ENCODE results near the gene PLPP3. TPM values are rescaled to one million over a fixed set of nuclear protein-coding genes. Genes with fewer than 3 reads are reported as not detected.

PLPP3 gene
- total and polyA plus RNA-seq, 3 donors from 2014 or later: 41.5 to 103 (median 82.0) TPM

DNA sequence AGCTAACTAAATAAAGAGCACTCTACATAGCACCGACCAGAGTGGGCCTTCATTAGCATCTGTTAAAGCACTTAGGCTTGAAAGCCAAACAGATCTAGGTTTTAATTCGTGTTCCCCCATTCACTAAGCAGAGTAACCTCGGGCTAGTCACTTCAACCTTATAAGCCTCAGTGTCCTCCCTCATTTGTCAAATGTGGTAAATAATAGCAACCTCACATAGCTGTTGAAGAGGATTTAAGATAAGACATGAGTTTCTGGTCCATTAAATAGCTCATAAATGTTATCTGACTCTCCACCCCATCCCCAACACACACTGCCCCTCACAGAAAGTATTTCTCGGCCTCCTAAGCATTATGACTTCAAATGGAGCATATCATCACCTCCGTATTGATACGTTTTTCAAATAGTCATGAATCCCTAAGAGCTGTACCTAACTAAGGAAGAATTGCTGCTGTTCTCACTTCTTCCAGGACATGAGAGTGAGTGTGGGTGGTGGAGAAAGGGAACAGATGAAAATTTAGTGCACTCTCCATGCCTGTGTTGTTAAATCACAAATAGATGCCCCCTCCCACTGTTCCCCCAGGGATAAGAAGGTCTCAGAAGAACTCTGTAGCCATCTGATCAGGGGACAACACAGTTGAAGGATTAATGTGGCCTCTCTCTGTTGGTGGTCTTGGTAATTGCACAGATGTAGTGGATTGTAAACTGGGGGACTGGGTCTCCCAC, 47.6 kb downstream of the PLPP3 start:
- Histone ChIP-seq H3K27me3 (no peaks in the 10 kb centered on the region), H3K9me3 (no peaks in the 10 kb centered on the region), H3K36me3 (ENCODE audit: low read depth, missing control alignments) (no peaks in the 10 kb centered on the region), H3K27ac (no peak overlapping the region), H3K4me3 (no peak overlapping the region), H3K4me1 (peaks cover 10% of the 10 kb centered on the region)
- intact Hi-C loops (cut with DNase I; ENCODE audit: low total_unique reads): no loop called here
- TF ChIP-seq, protein P1, sequence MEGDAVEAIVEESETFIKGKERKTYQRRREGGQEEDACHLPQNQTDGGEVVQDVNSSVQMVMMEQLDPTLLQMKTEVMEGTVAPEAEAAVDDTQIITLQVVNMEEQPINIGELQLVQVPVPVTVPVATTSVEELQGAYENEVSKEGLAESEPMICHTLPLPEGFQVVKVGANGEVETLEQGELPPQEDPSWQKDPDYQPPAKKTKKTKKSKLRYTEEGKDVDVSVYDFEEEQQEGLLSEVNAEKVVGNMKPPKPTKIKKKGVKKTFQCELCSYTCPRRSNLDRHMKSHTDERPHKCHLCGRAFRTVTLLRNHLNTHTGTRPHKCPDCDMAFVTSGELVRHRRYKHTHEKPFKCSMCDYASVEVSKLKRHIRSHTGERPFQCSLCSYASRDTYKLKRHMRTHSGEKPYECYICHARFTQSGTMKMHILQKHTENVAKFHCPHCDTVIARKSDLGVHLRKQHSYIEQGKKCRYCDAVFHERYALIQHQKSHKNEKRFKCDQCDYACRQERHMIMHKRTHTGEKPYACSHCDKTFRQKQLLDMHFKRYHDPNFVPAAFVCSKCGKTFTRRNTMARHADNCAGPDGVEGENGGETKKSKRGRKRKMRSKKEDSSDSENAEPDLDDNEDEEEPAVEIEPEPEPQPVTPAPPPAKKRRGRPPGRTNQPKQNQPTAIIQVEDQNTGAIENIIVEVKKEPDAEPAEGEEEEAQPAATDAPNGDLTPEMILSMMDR (IDR thresholded peaks at IDR 0.05): no peak
- TF ChIP-seq POLR2A (IDR thresholded peaks at IDR 0.05): no peak
- DNase-seq: no peak
- 61 to 68% methylated on average over 6 of the region's 6 CpGs for WGBS, 2 donors

DNA sequence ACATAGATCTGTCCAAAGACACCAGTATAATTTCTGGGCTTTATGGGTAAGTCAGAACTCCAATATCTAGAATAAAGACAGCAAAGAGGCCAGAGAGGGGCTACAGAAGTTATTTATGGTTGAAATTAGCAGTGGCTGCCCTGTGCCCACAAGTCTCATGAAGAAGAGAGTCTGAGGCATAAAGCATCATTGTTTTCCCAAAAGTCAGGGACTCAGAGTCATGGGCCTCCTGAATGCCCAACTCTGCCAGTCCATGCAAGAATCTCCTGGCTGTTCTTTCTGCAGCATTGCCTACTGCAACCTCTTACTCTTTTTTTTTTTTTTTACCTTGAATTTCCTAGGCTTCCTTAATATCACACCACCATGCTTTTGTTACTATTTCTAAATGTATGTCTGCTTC, 49.6 kb downstream of the PLPP3 start:
- TF ChIP-seq POLR2A (IDR thresholded peaks at IDR 0.05): no peak
- TF ChIP-seq, protein P1 (IDR thresholded peaks at IDR 0.05): no peak
- H3K36me3 ChIP-seq (ENCODE audit: low read depth, missing control alignments): no peaks in the 10 kb centered on the region
- intact Hi-C loops (cut with DNase I; ENCODE audit: low total_unique reads): no loop called here
- no peaks in the 10 kb centered on the region for H3K9me3 ChIP-seq
- DNase-seq: no peak
- no peak overlapping the region for H3K27ac ChIP-seq
- H3K27me3 ChIP-seq: no peaks in the 10 kb centered on the region
- peaks cover 10% of the 10 kb centered on the region for H3K4me1 ChIP-seq
- no peak overlapping the region for H3K4me3 ChIP-seq

DNA sequence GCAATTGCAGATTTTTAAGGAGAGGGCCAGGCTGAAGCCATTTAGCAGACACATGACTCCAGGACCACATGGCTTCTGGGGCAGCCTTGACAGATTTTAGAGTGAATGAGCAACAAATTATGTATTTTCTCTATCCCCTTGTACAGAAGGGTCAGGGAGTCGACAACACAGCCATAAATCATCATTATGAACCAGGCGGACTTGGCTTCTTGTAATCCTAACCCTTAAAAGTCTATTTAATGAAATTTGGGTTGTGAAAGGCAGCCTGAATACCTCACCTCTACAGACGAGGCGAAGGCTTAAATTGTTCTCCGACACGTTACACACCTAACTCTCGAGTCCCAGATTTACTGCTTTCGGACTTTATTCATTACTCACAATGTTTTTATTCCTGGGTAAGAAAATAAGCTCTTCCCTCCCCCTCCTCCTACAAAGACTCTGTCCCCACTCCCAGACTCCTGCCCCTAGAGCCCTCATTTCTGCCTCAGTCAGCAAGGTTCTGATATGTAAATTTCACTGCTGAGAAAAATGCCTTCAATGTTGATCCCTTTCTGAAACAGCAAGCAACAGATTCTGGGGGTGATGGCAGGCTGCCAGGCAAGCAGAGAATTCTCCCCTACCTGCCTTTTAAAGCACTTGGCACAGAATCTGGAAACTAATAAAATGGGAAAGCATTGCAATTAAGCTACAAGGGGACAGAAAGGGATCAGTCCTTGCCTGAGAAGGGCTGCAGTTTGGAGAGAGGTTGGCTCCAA, 51.6 kb downstream of the PLPP3 start:
- H3K4me3 ChIP-seq: no peak overlapping the region
- no peaks in the 10 kb centered on the region for H3K36me3 ChIP-seq (ENCODE audit: low read depth, missing control alignments)
- 55 to 68% methylated on average over 8 of the region's 8 CpGs for WGBS, 2 donors
- H3K27me3 ChIP-seq: no peaks in the 10 kb centered on the region
- H3K27ac ChIP-seq: no peak overlapping the region
- peaks cover 10% of the 10 kb centered on the region for H3K4me1 ChIP-seq
- no peaks in the 10 kb centered on the region for H3K9me3 ChIP-seq
- intact Hi-C loops (cut with DNase I; ENCODE audit: low total_unique reads): no loop called here
- TF ChIP-seq, protein P1 (IDR thresholded peaks at IDR 0.05): no peak
- DNase-seq: no peak

DNA sequence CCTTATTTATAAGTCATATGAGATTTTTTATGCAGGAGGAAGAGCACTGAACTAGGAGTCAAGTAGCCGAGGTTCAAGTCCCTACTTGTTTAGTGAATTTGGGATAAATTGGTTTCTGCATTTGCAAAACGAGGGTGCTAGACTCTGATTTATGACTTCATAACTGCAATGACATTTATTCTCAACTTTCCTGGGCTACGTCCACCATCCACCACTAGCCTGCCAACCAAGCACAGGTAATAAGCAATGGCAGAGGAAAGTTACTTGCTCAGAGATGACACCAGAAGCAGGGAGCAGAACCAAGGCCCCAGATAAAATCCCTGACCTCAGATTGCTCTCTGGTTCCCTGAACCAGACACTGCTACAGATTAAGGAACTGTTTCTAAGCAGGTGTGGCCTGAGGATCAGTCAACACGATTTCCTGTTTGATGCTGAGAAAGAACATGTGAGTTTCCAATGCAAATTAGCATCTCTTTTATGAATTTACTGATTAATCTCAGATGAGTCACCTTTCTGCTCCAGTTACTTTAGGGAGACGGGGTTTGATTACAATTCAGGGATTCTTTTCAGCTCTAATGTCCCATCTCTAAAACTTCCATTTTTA, 52.7 kb downstream of the PLPP3 start:
- no peak for DNase-seq

More for the DNA sequence above, 52.7 kb downstream of the PLPP3 start:
- Histone ChIP-seq H3K4me3 (no peak overlapping the region), H3K27me3 (no peaks in the 10 kb centered on the region), H3K27ac (no peak overlapping the region), H3K36me3 (ENCODE audit: low read depth, missing control alignments) (no peaks in the 10 kb centered on the region), H3K4me1 (peaks cover 10% of the 10 kb centered on the region), H3K9me3 (no peaks in the 10 kb centered on the region)
- 60 to 66% methylated on average over 5 of the region's 5 CpGs for WGBS, 2 donors
- TF ChIP-seq, protein P1 (IDR thresholded peaks at IDR 0.05): no peak
- TF ChIP-seq POLR2A (IDR thresholded peaks at IDR 0.05): no peak
- intact Hi-C loops (cut with DNase I; ENCODE audit: low total_unique reads): no loop called here

Data from testis (tissue), 3 donors.